Stimulated activated CD4-positive, alpha-beta T cell treated with anti-CD3 and anti-CD28 coated beads, TNF-alpha, amount 100 ng/mL, for 4 hours (primary cell): ENCODE data around the gene COL23A1.
"Not testable (repeated sequence)": the region's sequence is repeated elsewhere in the genome, so short reads cannot be mapped to it uniquely, and the experiment has no call there.

ENCODE experiments used
- DNase-seq, 3 experiments: peaks; one replicate each; pipeline ENCODE4 v3.0.0-alpha.2; 2020; ENCODE audit warnings: low read depth in 3 of 3

The COL23A1 gene

GRCh38 chr5:178198151-178198550, 392.0 kb downstream of the COL23A1 start:
- DNase-seq = not testable (repeated sequence)

- DNase-seq = no peak
These were observed 393.2 kb downstream of the COL23A1 start for GRCh38 chr5:178196986-178197385.

- DNase-seq = no peak
These were observed 393.8 kb downstream of the COL23A1 start for GRCh38 chr5:178196281-178196812.

GRCh38 chr5:178194026-178194425, 396.2 kb downstream of the COL23A1 start:
- no peak for DNase-seq

- no peak for DNase-seq
These were observed 396.9 kb downstream of the COL23A1 start for GRCh38 chr5:178193251-178193809.

GRCh38 chr5:178192787-178193186, 397.4 kb downstream of the COL23A1 start:
- no peak for DNase-seq

- no peak for DNase-seq
These were observed 397.9 kb downstream of the COL23A1 start for GRCh38 chr5:178192244-178192643.

- DNase-seq = no peak
These were observed 398.5 kb downstream of the COL23A1 start for GRCh38 chr5:178191661-178192060.

- DNase-seq = no peak
These were observed 400.8 kb downstream of the COL23A1 start for GRCh38 chr5:178189433-178189832.
